Stimulated activated CD4-positive, alpha-beta T cell treated with anti-CD3 and anti-CD28 coated beads, Interleukin-2, amount 100 ng/mL, for 4 hours (primary cell): ENCODE measurements around the gene OCA2.
"Not testable (repeated sequence)": the region's sequence is repeated elsewhere in the genome, so short reads cannot be mapped to it uniquely, and the experiment has no call there.

ENCODE experiments used
- DNase-seq: peaks from one replicate; pipeline ENCODE4 v3.0.0-alpha.2; 2020; ENCODE audit warnings: low read depth

The OCA2 gene

GRCh38 chr15:28001641-28002040 is 97.5 kb downstream of the OCA2 start:
- no peak for DNase-seq

DNA sequence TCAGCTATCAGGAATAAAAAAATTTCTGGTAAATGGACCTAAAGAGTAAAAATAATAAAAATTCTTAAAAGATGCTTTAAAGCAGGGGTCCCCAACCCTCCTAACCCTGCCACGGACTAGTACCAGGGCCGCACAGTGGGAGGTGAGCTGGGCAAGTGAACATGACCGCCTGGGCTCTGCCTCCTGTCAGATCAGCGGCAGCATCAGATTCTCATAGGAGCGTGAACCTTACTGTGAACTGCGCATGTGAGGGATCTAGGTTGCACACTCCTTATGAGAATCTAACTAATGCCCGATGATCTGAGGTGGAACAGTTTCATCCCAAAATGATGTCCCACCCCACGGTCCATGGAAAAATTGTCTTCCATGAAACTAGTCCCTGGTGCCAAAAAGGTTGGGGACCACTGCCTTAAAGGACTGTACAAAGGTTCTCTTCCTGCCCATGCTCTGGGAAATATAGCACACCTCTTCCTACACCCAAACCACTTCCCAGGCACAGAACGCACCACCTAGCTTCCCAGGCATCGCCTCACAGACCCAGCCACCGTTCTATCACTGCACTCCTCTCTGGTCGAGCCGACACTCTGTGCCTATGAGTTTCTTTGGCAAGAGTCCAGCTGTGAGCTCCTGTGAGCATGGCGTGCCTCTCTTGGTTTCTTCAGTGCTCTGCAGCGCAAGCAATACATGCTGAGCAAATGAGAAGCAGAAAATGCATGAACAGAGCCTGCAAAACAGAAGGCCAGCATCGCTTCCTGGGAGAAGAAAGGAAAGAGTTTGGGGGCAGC is 104.9 kb downstream of the OCA2 start:
- no peak for DNase-seq

GRCh38 chr15:27993544-27993943 is 105.6 kb downstream of the OCA2 start:
- no peak for DNase-seq

DNA sequence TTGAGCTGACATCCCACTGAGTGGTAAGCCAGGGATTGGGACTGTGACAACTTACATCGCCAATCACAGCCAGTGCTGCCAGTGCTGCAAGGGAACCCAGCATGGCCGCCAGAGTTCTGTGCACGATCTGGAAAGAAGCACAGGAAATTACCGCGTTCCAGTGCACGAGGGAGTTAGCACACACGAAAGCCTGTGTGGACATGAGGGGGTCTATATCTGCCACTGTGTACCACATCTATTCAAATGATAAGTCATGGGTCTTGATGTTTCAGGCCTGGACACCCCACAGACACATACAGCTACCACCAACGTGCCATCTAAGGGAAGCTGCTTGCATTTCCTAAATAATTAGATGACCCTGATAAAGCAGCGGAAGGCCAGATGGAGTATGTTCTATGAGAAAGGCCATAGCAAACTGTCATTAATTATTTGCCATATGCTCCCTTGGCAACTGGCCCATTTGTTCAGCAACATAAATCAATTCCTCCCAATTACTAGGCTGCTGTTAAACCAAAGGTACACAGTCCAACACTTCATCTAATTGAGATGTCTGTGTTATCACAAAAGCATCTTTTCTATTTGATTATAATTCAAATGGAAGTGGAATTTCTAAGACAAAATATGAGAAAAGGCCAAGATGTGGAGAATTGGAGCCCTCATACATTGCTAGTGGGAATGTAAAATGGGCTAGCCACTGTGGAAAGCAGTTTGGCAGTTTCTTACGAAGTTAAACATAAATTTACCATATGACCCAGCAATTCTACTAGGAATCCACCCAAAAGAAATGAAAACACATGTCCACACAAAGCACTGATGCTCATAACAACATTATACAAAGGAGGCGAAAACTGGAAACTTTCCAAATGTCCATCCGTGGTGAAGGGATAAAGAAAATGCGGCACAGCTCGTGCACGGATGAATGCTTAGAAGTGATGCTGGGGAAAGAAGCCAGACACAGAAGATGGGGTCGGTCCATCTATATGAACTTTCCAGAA is 108.3 kb downstream of the OCA2 start:
- no peak for DNase-seq

DNA sequence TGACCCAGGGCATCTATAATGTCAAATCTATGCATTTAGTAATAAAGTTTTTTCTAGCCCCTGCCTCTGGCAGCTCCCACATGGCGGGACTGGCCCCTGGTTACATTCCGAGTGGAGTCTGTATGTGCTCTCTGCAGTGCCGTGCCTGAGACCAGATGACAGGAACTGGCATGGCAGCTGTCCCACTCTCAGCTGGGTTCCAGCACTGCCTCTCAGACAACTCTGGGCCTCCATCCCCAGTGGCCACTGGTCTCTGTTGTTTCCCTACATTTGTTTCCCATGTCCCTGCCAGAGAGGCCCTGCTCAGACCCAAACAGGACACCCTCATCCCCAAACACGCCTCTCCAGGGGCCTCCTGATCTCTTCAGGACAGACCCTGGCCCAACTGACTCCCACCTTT is 109.3 kb downstream of the OCA2 start:
- no peak for DNase-seq

- no peak for DNase-seq
These were observed 109.7 kb downstream of the OCA2 start for GRCh38 chr15:27989427-27989826.

- no peak for DNase-seq
These were observed 114.0 kb downstream of the OCA2 start for GRCh38 chr15:27985099-27985498.

DNA sequence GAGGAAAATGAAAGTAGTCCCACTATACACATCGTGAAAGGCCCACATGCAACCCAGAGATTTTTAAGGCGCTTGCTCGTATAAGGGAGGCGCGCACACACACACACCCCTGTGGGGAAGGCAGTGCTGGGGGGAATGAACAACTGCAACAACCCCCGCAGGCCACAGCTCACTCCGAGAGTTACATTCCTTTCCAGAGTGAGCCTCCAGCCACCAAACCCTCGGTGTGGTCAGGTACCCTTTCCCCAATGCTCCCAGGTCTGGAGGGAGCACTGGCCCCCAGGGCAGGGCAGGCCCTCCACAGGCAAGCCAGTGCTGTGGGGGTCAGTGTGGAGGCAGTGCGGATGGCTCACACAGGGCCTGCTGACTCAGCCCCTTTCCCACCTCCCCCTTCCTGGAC is 115.6 kb downstream of the OCA2 start:
- no peak for DNase-seq

DNA sequence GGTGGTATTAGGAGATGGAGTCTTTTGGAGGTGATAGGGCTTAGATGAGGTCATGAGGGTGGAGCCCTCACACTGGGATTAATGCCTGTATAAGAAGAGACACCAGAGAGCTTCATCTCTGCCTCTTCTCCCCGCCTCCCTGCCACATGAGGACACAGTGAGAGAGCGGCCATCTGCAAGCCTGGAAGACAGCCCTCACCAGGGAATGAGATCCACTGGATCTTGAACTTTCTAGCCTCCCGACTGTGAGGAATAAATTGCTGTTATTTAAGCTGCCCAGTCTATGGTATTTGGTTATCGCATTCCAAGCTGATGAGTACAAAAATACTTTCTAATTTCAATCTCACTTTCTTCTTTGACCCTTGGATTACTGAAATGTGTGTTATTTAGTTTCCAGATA is 121.4 kb downstream of the OCA2 start:
- no peak for DNase-seq

- DNase-seq: no peak
These were observed 125.2 kb downstream of the OCA2 start for GRCh38 chr15:27973886-27974285.

DNA sequence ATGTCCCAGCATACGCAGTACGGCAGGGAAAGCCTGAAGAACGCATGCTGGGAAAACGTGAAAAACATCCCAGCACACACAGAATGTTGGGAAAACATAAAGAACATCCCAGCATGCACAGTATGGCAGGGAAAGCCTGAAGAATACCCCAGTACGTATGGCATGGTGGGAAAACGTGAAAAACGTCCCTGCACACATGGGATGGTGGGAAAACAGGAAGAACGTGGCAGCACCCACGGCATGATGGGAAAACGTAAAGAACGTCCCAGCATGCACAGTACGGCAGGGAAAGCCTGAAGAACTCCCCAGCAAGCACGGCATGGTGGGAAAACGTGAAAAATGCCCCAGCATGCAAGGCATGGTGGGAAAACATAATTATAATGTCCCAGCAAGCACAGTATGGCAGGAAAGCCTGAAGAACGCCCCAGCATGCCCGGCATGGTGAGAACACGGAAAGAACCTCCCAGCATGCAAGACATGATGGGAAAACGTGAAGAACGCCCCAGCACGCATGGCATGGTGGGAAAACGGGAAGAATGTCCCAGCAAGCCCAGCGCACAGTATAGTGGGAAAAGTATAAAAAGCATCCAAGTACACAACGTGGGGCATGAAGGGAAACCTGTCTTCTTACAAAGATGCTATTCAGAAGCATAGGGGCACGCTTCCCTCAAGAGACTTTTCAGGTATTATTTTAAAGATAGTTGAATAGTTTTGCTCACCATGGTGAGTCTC is 128.3 kb downstream of the OCA2 start:
- DNase-seq: no peak

DNA sequence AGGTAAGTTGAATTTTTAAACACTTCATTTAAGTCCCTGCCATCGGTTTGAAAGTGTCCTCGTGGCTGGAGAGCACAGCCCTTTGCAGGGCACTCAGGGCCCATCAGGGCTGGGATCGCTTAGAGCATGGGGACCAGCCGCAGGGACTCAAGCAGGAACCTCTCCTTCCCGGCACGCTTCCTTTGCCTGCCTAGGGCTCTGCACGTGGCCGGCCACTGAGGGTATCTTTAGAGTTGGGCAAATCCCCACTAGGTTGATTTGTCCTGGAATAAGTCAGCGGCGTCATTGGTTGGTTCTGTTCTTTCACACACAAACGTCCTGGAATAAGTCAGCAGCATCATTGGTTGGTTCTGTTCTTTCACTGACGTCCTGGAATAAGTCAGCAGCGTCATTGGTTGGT is 131.6 kb downstream of the OCA2 start:
- DNase-seq: no peak

- no peak for DNase-seq
These were observed 133.6 kb downstream of the OCA2 start for GRCh38 chr15:27965546-27965945.

DNA sequence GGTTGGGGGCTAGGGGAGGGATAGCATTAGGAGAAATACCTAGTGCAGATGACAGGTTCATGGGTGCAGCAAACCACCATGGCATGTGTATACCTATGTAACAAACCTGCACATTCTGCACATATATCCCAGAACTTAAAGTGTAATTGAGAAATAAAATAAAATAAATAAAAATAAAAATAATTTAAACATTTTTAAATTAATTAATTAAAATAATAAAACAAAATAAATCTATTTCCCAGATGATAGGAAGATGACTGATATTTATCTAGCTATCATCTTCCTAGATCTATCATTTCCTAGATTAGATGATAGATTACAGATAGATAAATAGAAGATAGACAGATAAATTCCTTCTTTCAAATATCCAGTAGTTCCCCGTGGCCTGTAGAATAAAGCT is 137.3 kb downstream of the OCA2 start:
- no peak for DNase-seq

DNA sequence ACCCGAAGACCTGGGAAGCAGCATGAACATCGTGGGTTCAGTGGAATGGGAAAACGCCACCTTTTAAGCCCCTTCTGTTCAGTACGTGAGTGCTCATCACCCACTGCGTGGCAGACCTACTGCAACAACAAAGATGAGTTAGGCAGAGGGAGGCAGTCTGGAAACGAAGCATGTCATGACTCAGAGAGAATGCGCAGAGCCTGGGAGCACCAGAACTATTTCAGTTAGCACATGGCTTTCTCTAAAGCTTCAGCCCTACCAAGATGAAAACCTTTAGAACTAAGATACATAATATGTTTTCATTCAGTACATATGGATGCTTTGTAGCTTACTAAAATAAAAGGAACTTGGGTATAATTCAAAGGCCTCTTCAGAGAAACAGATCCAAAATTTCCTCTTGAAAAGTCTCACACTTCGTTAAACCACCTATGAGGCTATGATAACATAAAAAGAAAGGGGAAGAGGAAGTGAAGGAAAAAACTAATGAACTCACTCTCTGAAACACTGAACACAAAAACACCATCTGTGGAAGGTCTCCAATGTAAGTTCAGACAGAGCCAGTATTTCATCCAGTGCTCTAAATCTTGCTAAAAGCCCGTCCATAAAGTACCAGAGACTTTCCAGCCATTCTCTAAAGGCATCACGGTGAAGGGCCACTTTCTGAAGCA is 140.1 kb downstream of the OCA2 start:
- DNase-seq: no peak

- DNase-seq: no peak
These were observed 142.8 kb downstream of the OCA2 start for GRCh38 chr15:27956285-27956684.

DNA sequence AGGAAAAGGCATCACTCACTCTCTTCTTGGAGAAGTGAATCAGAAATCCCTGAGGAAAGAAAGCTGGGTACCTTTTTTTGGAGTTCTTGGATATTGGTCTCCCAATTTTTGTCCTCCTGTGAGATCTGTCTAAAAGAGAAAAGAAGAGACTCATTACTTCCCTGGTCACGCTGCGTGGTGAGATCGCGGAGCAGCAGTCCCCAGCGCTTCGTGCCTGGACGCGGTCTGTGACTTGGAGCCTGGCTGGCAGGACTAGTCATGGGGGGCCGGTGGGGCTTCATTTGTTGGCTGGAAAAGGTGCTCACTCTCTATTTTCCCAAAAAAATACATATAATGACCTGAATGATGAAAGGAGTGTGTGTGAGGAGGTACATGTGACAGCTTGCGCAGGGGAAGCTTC is 144.0 kb downstream of the OCA2 start:
- no peak for DNase-seq

GRCh38 chr15:27952593-27952992 is 146.5 kb downstream of the OCA2 start:
- not testable (repeated sequence) for DNase-seq

DNA sequence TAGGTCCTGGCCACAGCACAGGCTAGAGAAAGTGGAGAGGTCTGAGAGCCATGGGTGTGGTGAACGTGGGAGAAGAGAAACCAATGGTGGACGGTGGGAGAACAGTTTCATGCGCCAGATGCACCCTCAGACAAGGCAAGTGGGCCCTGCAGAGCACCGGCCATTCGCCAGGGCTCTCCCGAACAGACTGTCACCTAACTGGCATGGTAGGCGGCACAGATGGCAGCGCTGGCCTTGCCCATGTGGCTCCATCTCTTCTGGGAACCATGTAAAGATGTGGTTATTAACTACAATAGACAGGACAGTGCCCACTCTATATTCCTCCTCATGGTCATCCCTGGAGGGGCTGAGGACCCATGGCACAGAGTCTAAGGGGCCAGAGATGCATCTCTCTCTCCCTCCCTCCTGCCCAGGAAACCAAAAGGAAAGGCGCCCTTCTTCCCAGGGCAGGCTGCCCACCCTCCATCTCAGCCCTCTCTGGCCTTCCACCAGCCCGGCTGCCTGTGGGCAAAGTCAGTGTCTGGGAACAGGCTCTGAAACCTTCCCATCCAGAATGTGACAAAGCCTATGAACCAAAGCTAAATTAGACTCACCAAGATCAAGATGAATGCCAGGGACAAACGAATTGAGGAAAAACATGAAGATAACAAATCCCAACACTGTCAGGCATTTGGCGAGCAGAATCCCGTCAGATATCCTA is 147.8 kb downstream of the OCA2 start:
- no peak for DNase-seq

GRCh38 chr15:27949089-27949488 is 150.0 kb downstream of the OCA2 start:
- no peak for DNase-seq

- no peak for DNase-seq
These were observed 159.9 kb downstream of the OCA2 start for GRCh38 chr15:27939246-27939645.
